ENCODE results near the gene NAV2.
A peak's percentile ranks its signal among the peaks of the same experiment; 100 is the strongest.

The NAV2 gene

DNA sequence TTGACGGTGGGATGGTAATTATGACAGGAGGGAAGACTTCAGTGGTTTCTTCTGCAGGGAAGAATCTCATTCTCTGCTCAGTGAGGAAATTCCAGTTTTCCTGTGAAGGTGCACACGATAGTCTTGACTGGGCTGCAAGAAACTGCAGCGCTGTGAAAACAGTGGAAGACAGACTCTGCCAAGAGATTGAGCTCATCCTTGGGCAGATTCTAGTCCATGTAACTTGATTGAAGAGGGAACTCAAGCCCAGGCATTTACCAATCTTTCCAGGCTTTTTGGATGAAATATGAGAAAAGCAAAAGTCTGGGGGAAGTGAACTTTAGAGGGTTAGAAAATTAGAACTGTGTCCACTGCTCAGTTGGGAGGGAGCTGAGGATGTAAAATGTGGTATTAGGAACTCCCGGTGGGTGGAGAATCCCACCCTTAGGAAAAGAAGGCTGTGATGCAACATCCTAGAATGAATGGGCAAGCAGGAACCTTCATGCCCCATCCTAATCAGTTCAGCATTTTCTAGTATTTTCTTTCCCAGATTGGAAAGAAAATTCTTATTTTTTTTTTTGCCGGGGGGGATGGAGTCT lies 235.0 kb downstream of the NAV2 start:
- TF ChIP-seq, protein P1, sequence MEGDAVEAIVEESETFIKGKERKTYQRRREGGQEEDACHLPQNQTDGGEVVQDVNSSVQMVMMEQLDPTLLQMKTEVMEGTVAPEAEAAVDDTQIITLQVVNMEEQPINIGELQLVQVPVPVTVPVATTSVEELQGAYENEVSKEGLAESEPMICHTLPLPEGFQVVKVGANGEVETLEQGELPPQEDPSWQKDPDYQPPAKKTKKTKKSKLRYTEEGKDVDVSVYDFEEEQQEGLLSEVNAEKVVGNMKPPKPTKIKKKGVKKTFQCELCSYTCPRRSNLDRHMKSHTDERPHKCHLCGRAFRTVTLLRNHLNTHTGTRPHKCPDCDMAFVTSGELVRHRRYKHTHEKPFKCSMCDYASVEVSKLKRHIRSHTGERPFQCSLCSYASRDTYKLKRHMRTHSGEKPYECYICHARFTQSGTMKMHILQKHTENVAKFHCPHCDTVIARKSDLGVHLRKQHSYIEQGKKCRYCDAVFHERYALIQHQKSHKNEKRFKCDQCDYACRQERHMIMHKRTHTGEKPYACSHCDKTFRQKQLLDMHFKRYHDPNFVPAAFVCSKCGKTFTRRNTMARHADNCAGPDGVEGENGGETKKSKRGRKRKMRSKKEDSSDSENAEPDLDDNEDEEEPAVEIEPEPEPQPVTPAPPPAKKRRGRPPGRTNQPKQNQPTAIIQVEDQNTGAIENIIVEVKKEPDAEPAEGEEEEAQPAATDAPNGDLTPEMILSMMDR (conservative IDR thresholded peaks at IDR 0.05; ENCODE audit: low read depth) = no peak
- no peak overlapping the region for H3K27ac ChIP-seq
- CTCF ChIA-PET = no interaction called here
- POLR2A ChIA-PET (ENCODE audit: low non-redundant PET) = interaction anchor here (0.6 kb wide), 1 partner anchor 140 kb away, joined by 3 read pairs; no protein-coding TSS in a partner anchor
- DNase-seq (ENCODE audit: low spot score) = no peak

DNA sequence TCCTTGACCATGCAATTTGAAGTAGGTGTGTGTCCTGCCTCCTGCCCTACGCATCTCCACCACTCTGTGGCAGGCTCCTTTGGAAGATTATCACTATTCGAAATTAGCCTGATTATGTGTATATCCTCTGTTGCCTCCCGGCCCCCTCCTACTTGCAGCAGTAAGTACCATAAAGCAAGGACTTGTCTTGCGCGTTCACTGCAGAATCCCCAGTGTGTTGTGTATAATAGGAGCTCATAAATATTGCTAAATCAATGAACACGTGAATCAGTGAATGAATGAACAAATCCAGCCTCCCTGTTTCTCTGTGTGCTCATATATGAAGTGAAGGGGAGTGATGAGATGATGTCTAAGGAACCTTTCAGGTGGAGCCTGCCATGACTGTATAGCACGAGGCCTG lies 237.0 kb downstream of the NAV2 start:
- TF ChIP-seq, protein P1 (conservative IDR thresholded peaks at IDR 0.05; ENCODE audit: low read depth) = no peak
- H3K27ac ChIP-seq = no peak overlapping the region
- DNase-seq (ENCODE audit: low spot score) = no peak
- CTCF ChIA-PET = interaction anchor here (0.6 kb wide), 2 partner anchors 87 to 112 kb away, joined by 3 to 4 read pairs; no protein-coding TSS in a partner anchor
- POLR2A ChIA-PET (ENCODE audit: low non-redundant PET) = interaction anchor here (0.6 kb wide), 1 partner anchor 27 kb away, joined by 3 read pairs; no protein-coding TSS in a partner anchor

DNA sequence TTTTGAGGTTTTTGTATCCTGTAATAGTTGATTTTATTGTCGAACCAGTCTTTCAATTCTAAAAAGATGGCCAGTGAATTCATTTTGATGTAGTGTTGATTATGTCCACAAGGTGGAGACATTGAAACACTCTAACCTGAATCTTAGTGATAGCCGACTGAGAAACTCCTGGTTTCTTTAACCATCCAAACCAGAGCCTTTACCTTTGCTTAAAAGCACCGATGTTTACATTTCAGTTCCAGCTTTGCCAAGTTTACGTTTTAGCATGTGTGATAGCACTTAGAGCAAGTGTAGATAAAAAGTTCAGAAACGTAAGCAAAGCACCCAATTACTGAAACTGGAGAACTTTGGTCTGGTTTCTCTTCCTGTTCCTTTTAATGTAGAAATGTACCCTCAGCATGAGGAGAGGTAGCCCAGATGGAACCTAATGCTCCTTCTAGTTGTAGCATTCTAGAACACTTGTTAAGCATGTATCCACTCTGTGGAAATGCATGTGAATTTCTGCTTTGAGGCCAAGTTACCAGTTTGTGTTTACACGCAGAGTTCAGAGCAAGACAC lies 239.0 kb downstream of the NAV2 start:
- TF ChIP-seq, protein P1 (conservative IDR thresholded peaks at IDR 0.05; ENCODE audit: low read depth) = peak; percentile 75
- CTCF ChIA-PET = interaction anchor here (0.8 to 1.7 kb wide), 5 partner anchors 16 to 181 kb away, joined by 3 to 8 read pairs (median 3); no protein-coding TSS in a partner anchor
- H3K27ac ChIP-seq = no peak overlapping the region
- POLR2A ChIA-PET (ENCODE audit: low non-redundant PET) = no interaction called here
- DNase-seq (ENCODE audit: low spot score) = peak; percentile 49

DNA sequence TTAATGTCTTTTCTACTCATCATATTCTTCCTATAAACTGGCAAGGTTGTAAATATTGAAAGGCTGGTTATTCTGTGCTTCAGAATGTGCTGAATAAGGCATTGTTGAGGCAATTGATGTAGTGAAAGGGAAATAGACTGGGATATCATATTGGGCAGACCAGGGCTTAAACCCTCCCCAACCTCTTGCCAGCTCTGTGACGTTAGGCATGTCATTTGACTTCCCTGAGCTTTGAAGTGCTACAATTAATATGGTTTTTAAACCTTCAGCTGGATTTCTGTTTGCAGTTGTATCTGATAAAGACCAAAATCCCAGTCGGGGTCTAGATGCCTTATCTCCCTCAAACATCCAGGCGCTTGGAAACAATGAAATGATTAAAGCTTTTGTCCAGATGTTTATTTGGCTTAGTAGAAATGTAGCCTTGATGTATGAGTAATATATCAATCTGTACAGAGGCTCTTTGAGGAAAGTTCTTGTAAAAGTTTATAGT lies 239.5 kb downstream of the NAV2 start:
- POLR2A ChIA-PET (ENCODE audit: low non-redundant PET) = no interaction called here

DNA sequence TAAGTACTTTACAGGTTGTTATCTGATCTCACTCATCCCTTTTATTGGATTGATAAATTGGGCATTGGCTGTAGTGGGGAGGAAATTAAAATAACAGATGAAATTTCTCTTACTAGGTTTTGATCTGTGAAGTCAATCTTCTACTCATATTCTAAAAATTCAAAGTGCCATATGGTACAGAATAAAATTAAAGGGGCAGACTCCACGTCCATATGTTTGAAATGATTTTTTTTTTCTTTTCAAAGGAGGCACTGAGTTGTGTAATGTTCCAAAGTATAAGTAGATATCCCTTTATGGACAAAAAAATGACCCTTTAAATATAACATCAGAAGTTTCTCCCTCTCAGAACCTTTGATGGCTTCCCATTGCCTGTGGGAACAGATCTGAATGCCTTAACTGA lies 240.3 kb downstream of the NAV2 start:
- TF ChIP-seq, protein P1 (conservative IDR thresholded peaks at IDR 0.05; ENCODE audit: low read depth) = no peak
- CTCF ChIA-PET = interaction anchor here (0.6 to 1.6 kb wide), 5 partner anchors 35 to 1891 kb away, joined by 3 to 7 read pairs (median 5); no protein-coding TSS in a partner anchor
- no peak for DNase-seq (ENCODE audit: low spot score)
- POLR2A ChIA-PET (ENCODE audit: low non-redundant PET) = no interaction called here
- no peak overlapping the region for H3K27ac ChIP-seq

More for the DNA sequence above, 239.5 kb downstream of the NAV2 start:
- DNase-seq (ENCODE audit: low spot score) = no peak
- TF ChIP-seq, protein P1 (conservative IDR thresholded peaks at IDR 0.05; ENCODE audit: low read depth) = no peak
- no peak overlapping the region for H3K27ac ChIP-seq
- CTCF ChIA-PET = interaction anchor here (0.6 to 1.7 kb wide), 7 partner anchors 16 to 1892 kb away, joined by 3 to 8 read pairs (median 3); no protein-coding TSS in a partner anchor

DNA sequence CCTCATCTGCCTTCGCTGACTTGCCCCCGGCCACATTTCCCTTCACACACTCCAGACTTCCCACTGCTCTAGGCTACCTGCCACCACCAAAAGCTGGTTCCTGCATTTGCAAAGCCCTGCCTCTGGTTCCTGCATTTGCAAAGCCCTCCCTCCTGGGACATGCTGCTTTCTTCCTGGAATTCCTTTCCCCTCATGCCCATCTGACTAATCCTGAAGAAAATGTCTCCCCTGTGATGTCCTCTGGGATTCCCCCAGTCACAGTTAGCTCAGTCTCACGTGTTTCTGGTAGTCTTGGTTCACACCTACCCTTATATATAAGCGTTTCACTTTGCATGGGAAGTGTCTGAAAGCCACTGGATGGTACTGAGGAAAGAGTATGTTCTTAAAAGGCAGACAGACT lies 240.7 kb downstream of the NAV2 start:
- TF ChIP-seq, protein P1 (conservative IDR thresholded peaks at IDR 0.05; ENCODE audit: low read depth) = no peak
- DNase-seq (ENCODE audit: low spot score) = no peak
- ChIA-PET POLR2A (ENCODE audit: low non-redundant PET) (no interaction called here), CTCF (interaction anchor here (0.6 to 1.6 kb wide), 9 partner anchors 19 to 180 kb away, joined by 3 to 7 read pairs (median 3); no protein-coding TSS in a partner anchor)
- H3K27ac ChIP-seq = no peak overlapping the region
